Thyroid gland (tissue), 4 donors: Measurements from ENCODE around the gene CALD1.

Experiments used
- POLR2A ChIP-seq, 2 donors: fragments of 450-650 bp; IDR thresholded peaks; one replicate each; pipeline ENCODE4 v1.6.1; 2017; ENCODE audit warnings: antibody characterized with exemption in 2 of 2, mild to moderate bottlenecking in 2 of 2, moderate library complexity in 1 of 2
- TF ChIP-seq, protein P1 (sequence below), 6 experiments: fragments of 200-600 bp in 3 of 6; fragments of 450-650 bp in 3 of 6; sonication (generic) in 3 of 6; IDR thresholded peaks; one replicate each; pipeline ENCODE4 v1.5.1; 2016 to 2019; ENCODE audit warnings: antibody characterized with exemption in 6 of 6, mild to moderate bottlenecking in 2 of 6, inconsistent platforms in 1 of 6, moderate library complexity in 1 of 6

DNA sequence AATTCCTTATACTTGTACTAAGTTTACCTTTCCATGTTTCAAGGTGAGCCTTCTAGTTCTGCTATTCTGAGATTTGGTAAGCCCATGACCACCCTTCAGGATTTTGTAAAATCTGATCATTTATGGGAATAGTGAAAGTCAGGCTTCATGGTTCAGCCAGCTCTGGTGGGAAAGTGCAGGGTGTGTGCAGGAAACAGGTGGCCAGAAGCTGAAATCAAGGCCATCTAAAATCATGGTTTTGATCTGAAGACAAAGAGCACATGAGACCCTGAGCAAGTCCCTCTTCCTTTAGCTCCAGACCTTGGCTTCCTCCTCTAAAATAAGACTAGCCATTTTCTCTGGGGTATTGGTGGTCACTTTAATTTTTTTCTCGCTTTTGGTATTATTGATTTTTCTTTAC lies 91.3 kb downstream of the CALD1 start:
- TF ChIP-seq, protein P1, sequence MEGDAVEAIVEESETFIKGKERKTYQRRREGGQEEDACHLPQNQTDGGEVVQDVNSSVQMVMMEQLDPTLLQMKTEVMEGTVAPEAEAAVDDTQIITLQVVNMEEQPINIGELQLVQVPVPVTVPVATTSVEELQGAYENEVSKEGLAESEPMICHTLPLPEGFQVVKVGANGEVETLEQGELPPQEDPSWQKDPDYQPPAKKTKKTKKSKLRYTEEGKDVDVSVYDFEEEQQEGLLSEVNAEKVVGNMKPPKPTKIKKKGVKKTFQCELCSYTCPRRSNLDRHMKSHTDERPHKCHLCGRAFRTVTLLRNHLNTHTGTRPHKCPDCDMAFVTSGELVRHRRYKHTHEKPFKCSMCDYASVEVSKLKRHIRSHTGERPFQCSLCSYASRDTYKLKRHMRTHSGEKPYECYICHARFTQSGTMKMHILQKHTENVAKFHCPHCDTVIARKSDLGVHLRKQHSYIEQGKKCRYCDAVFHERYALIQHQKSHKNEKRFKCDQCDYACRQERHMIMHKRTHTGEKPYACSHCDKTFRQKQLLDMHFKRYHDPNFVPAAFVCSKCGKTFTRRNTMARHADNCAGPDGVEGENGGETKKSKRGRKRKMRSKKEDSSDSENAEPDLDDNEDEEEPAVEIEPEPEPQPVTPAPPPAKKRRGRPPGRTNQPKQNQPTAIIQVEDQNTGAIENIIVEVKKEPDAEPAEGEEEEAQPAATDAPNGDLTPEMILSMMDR (IDR thresholded peaks at IDR 0.05): no peak
- TF ChIP-seq POLR2A (IDR thresholded peaks at IDR 0.05): no peak
